Measurements from ENCODE around the gene SYT8.

GRCh38 chr11:1873048-1873812, 38.4 kb downstream of the SYT8 start:
- TF ChIP-seq, protein P1, sequence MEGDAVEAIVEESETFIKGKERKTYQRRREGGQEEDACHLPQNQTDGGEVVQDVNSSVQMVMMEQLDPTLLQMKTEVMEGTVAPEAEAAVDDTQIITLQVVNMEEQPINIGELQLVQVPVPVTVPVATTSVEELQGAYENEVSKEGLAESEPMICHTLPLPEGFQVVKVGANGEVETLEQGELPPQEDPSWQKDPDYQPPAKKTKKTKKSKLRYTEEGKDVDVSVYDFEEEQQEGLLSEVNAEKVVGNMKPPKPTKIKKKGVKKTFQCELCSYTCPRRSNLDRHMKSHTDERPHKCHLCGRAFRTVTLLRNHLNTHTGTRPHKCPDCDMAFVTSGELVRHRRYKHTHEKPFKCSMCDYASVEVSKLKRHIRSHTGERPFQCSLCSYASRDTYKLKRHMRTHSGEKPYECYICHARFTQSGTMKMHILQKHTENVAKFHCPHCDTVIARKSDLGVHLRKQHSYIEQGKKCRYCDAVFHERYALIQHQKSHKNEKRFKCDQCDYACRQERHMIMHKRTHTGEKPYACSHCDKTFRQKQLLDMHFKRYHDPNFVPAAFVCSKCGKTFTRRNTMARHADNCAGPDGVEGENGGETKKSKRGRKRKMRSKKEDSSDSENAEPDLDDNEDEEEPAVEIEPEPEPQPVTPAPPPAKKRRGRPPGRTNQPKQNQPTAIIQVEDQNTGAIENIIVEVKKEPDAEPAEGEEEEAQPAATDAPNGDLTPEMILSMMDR (IDR thresholded peaks at IDR 0.05; ENCODE audit: insufficient read depth, low read length): no peak
- TF ChIP-seq POLR2AphosphoS5 (IDR thresholded peaks at IDR 0.05; ENCODE audit: low read depth): no peak

Measured in HL-60 (cell line).